NCI-H146 treated with DMSO at 0.1 percent for 48 hours (cell line): Measurements from ENCODE around the gene MTHFD1L.

Experiments used
- DNase-seq: peaks from one replicate; lab custom pipeline; 2025; ENCODE audit not compliant: unreplicated experiment; lab: John Stamatoyannopoulos, UW

The MTHFD1L gene

GRCh38 chr6:151147118-151147832 is 281.8 kb downstream of the MTHFD1L start:
- DNase-seq: no peak

GRCh38 chr6:151148111-151148510 is 282.6 kb downstream of the MTHFD1L start:
- DNase-seq: no peak

- DNase-seq: no peak
Observed at GRCh38 chr6:151149793-151150192, 284.3 kb downstream of the MTHFD1L start.
